ENCODE data around the gene VN1R5. TPM values are rescaled to one million over a fixed set of nuclear protein-coding genes. Genes with fewer than 3 reads are reported as not detected.

VN1R5 gene
- total RNA-seq, 1 experiment from 2014 or later: not detected

DNA sequence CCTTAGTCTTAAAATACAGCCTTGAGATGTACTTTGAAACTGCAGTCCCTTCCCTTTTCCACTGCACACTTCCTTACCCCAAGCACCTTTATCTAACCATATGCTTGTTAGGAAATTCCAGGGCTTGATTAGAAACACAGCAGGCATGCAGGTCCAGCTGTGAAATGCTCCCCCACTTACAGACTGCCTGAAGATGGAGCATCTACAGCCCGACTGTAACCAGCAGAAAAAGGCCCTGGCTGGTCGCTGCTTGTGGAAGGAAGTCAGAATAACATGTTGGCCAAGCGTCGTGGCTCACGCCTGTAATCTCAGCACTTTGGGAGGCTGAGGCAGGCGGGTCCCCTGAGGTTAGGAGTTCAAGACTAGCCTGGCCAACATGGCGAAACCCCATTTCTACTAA, 37.2 kb downstream of the VN1R5 start:
- DNase-seq (ENCODE audit: low spot score): no peak
- CTCF ChIA-PET: no interaction called here
- H3K27ac Mint-ChIP-seq: no peak overlapping the region

GRCh38 chr1:247294282-247294681, 38.4 kb downstream of the VN1R5 start:
- Mint-ChIP-seq H3K4me1 (peaks cover 78% of the 10 kb centered on the region), H3K4me3 (peak overlapping the region; percentile 39; the same call in 1 of the 2 replicates), H3K36me3 (peaks cover 3% of the 10 kb centered on the region; the same call in 1 of the 2 replicates), H3K9me3 (no peaks in the 10 kb centered on the region), H3K27me3 (ENCODE audit: low read depth) (no peaks in the 10 kb centered on the region), H3K27ac (no peak overlapping the region)
- DNase-seq (ENCODE audit: low spot score): no peak
- ChIA-PET CTCF (no interaction called here), POLR2A (interaction anchor here (0.7 to 1.0 kb wide), 2 partner anchors 29 to 37 kb away, joined by 3 to 5 read pairs; no protein-coding TSS in a partner anchor)
- no peak for ATAC-seq
- TF ChIP-seq MYBL2 (CRISPR knock-in tag; IDR thresholded peaks at IDR 0.05) (no peak), ZNF317 (CRISPR knock-in tag; IDR thresholded peaks at IDR 0.05; ENCODE audit: borderline replicate concordance, low read depth) (no peak), ZNF138 (CRISPR knock-in tag; conservative IDR thresholded peaks at IDR 0.05) (no peak), CREM (CRISPR knock-in tag; IDR thresholded peaks at IDR 0.05) (no peak), ZBTB21 (CRISPR knock-in tag; IDR thresholded peaks at IDR 0.05; ENCODE audit: borderline replicate concordance) (no peak), MXD4 (CRISPR knock-in tag; IDR thresholded peaks at IDR 0.05; ENCODE audit: borderline replicate concordance) (no peak), NFATC4 (CRISPR knock-in tag; IDR thresholded peaks at IDR 0.05) (no peak)
- TF ChIP-seq, protein P1, sequence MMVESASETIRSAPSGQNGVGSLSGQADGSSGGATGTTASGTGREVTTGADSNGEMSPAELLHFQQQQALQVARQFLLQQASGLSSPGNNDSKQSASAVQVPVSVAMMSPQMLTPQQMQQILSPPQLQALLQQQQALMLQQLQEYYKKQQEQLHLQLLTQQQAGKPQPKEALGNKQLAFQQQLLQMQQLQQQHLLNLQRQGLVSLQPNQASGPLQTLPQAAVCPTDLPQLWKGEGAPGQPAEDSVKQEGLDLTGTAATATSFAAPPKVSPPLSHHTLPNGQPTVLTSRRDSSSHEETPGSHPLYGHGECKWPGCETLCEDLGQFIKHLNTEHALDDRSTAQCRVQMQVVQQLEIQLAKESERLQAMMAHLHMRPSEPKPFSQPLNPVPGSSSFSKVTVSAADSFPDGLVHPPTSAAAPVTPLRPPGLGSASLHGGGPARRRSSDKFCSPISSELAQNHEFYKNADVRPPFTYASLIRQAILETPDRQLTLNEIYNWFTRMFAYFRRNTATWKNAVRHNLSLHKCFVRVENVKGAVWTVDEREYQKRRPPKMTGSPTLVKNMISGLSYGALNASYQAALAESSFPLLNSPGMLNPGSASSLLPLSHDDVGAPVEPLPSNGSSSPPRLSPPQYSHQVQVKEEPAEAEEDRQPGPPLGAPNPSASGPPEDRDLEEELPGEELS (CRISPR knock-in tag; IDR thresholded peaks at IDR 0.05): no peak

More for the DNA sequence above, 37.2 kb downstream of the VN1R5 start:
- H3K27me3 Mint-ChIP-seq (ENCODE audit: low read depth): no peaks in the 10 kb centered on the region
- H3K4me1 Mint-ChIP-seq: peaks cover 79% of the 10 kb centered on the region
- no peaks in the 10 kb centered on the region for H3K9me3 Mint-ChIP-seq
- no peaks in the 10 kb centered on the region for H3K36me3 Mint-ChIP-seq
- POLR2A ChIA-PET: no interaction called here
- ATAC-seq: peak; percentile 7; the same call in 1 of the 2 replicates
- TF ChIP-seq NFYB (CRISPR knock-in tag; conservative IDR thresholded peaks at IDR 0.05; ENCODE audit: low read depth): no peak
- 0 out of 2 replicates have a peak, but pooled peaks have one; percentile 50 for TF ChIP-seq ZNF423 (CRISPR knock-in tag; IDR thresholded peaks at IDR 0.05)
- H3K4me3 Mint-ChIP-seq: 0 out of 2 replicates have a peak overlapping the region, but pooled peaks have one; percentile 32

GRCh38 chr1:247295274-247295684, 39.4 kb downstream of the VN1R5 start:
- peaks cover 13% of the 10 kb centered on the region for H3K36me3 Mint-ChIP-seq
- H3K4me1 Mint-ChIP-seq: peaks cover 82% of the 10 kb centered on the region
- no peaks in the 10 kb centered on the region for H3K27me3 Mint-ChIP-seq (ENCODE audit: low read depth)
- H3K27ac Mint-ChIP-seq: peak overlapping the region; percentile 40; the same call in 1 of the 2 replicates
- H3K9me3 Mint-ChIP-seq: no peaks in the 10 kb centered on the region
- CTCF ChIA-PET: no interaction called here
- POLR2A ChIA-PET: no interaction called here
- peak; percentile 50 for ATAC-seq
- no peak overlapping the region for H3K4me3 Mint-ChIP-seq
- DNase-seq (ENCODE audit: low spot score): peak; percentile 44
- TF ChIP-seq ZNF425 (CRISPR knock-in tag; conservative IDR thresholded peaks at IDR 0.05) (no peak), GRHL2 (CRISPR knock-in tag; IDR thresholded peaks at IDR 0.05; ENCODE audit: insufficient replicate concordance, severe bottlenecking) (no peak), CREM (CRISPR knock-in tag; IDR thresholded peaks at IDR 0.05) (no peak), USF1 (CRISPR knock-in tag; IDR thresholded peaks at IDR 0.05) (peak; percentile 44; the same call in 1 of the 2 replicates), TEAD4 (CRISPR knock-in tag; IDR thresholded peaks at IDR 0.05) (no peak), HMGA2 (CRISPR knock-in tag; IDR thresholded peaks at IDR 0.05) (no peak), NFYB (CRISPR knock-in tag; conservative IDR thresholded peaks at IDR 0.05; ENCODE audit: low read depth) (no peak), ZNF138 (CRISPR knock-in tag; conservative IDR thresholded peaks at IDR 0.05) (no peak), CBFB (CRISPR knock-in tag; IDR thresholded peaks at IDR 0.05; ENCODE audit: low read depth) (peak; percentile 68; the same call in 1 of the 2 replicates), TEAD1 (CRISPR knock-in tag; IDR thresholded peaks at IDR 0.05) (peak; percentile 93; the same call in 1 of the 2 replicates), FOXJ3 (CRISPR knock-in tag; IDR thresholded peaks at IDR 0.05; ENCODE audit: borderline replicate concordance) (no peak), ZNF396 (CRISPR knock-in tag; IDR thresholded peaks at IDR 0.05; ENCODE audit: borderline replicate concordance) (no peak), ZNF423 (CRISPR knock-in tag; IDR thresholded peaks at IDR 0.05) (peak; percentile 59)
- TF ChIP-seq, protein P2, sequence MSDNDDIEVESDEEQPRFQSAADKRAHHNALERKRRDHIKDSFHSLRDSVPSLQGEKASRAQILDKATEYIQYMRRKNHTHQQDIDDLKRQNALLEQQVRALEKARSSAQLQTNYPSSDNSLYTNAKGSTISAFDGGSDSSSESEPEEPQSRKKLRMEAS (CRISPR knock-in tag; IDR thresholded peaks at IDR 0.05): peak; percentile 74
- TF ChIP-seq, protein P3, sequence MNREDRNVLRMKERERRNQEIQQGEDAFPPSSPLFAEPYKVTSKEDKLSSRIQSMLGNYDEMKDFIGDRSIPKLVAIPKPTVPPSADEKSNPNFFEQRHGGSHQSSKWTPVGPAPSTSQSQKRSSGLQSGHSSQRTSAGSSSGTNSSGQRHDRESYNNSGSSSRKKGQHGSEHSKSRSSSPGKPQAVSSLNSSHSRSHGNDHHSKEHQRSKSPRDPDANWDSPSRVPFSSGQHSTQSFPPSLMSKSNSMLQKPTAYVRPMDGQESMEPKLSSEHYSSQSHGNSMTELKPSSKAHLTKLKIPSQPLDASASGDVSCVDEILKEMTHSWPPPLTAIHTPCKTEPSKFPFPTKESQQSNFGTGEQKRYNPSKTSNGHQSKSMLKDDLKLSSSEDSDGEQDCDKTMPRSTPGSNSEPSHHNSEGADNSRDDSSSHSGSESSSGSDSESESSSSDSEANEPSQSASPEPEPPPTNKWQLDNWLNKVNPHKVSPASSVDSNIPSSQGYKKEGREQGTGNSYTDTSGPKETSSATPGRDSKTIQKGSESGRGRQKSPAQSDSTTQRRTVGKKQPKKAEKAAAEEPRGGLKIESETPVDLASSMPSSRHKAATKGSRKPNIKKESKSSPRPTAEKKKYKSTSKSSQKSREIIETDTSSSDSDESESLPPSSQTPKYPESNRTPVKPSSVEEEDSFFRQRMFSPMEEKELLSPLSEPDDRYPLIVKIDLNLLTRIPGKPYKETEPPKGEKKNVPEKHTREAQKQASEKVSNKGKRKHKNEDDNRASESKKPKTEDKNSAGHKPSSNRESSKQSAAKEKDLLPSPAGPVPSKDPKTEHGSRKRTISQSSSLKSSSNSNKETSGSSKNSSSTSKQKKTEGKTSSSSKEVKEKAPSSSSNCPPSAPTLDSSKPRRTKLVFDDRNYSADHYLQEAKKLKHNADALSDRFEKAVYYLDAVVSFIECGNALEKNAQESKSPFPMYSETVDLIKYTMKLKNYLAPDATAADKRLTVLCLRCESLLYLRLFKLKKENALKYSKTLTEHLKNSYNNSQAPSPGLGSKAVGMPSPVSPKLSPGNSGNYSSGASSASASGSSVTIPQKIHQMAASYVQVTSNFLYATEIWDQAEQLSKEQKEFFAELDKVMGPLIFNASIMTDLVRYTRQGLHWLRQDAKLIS (CRISPR knock-in tag; IDR thresholded peaks at IDR 0.05; ENCODE audit: borderline replicate concordance): no peak
- TF ChIP-seq, protein P4, sequence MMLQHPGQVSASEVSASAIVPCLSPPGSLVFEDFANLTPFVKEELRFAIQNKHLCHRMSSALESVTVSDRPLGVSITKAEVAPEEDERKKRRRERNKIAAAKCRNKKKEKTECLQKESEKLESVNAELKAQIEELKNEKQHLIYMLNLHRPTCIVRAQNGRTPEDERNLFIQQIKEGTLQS (CRISPR knock-in tag; conservative IDR thresholded peaks at IDR 0.05): no peak

All from WTC11 (cell line).